ENCODE results near the gene SPPL3. TPM values are rescaled to one million over a fixed set of nuclear protein-coding genes. Genes with fewer than 3 reads are reported as not detected.

SPPL3 gene
- total RNA-seq, 1 donor from 2014 or later: 25.8 TPM

DNA sequence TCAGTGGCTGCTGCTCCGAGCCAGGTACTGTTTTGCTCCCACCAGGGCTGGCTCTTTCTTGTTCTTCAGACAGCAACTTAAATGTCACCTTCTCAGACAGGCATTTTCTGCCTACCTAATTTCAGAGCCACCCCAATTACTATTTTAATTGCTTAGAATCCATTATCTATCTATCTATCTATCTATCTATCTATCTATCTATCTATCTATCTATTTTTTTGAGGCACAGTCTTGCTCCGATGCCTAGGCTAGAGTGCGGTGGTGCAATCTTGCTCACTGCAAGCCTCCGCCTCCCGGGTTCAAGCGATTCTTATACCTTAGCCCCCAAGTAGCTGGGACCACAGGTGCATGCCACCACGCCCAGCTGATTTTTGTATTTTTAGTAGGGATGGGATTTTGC lies 58.5 kb downstream of the SPPL3 start:
- Histone ChIP-seq H3K9ac (no peak overlapping the region), H3K9me3 (ENCODE audit: low read depth) (no peaks in the 10 kb centered on the region), H3K4me1 (peaks cover 9% of the 10 kb centered on the region), H3K4me2 (no peak overlapping the region), H3K27ac (no peak overlapping the region), H3K27me3 (no peaks in the 10 kb centered on the region), H3F3A (ENCODE audit: low read depth) (peaks cover 4% of the 10 kb centered on the region), H2AFZ (replicated peaks) (no peak overlapping the region), H3K36me3 (no peaks in the 10 kb centered on the region), H4K20me1 (ENCODE audit: low read depth) (peaks cover 73% of the 10 kb centered on the region), H3K4me3 (no peak overlapping the region), H3K79me2 (ENCODE audit: low read depth) (peaks cover 69% of the 10 kb centered on the region)
- no peaks in the 10 kb centered on the region for H3K36me3 Mint-ChIP-seq
- DNase-seq (ENCODE audit: low spot score): no peak
- H3K4me3 Mint-ChIP-seq: no peak overlapping the region
- TF ChIP-seq EZH2phosphoT487 (IDR thresholded peaks at IDR 0.05) (no peak), EZH2 (IDR thresholded peaks at IDR 0.05) (no peak)
- TF ChIP-seq, protein P1, sequence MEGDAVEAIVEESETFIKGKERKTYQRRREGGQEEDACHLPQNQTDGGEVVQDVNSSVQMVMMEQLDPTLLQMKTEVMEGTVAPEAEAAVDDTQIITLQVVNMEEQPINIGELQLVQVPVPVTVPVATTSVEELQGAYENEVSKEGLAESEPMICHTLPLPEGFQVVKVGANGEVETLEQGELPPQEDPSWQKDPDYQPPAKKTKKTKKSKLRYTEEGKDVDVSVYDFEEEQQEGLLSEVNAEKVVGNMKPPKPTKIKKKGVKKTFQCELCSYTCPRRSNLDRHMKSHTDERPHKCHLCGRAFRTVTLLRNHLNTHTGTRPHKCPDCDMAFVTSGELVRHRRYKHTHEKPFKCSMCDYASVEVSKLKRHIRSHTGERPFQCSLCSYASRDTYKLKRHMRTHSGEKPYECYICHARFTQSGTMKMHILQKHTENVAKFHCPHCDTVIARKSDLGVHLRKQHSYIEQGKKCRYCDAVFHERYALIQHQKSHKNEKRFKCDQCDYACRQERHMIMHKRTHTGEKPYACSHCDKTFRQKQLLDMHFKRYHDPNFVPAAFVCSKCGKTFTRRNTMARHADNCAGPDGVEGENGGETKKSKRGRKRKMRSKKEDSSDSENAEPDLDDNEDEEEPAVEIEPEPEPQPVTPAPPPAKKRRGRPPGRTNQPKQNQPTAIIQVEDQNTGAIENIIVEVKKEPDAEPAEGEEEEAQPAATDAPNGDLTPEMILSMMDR (IDR thresholded peaks at IDR 0.05): no peak
- no peak overlapping the region for H3K27ac Mint-ChIP-seq
- peaks cover 10% of the 10 kb centered on the region for H3K4me1 Mint-ChIP-seq
- no peaks in the 10 kb centered on the region for H3K27me3 Mint-ChIP-seq (ENCODE audit: insufficient read depth, low read depth)
- no peaks in the 10 kb centered on the region for H3K9me3 Mint-ChIP-seq

DNA sequence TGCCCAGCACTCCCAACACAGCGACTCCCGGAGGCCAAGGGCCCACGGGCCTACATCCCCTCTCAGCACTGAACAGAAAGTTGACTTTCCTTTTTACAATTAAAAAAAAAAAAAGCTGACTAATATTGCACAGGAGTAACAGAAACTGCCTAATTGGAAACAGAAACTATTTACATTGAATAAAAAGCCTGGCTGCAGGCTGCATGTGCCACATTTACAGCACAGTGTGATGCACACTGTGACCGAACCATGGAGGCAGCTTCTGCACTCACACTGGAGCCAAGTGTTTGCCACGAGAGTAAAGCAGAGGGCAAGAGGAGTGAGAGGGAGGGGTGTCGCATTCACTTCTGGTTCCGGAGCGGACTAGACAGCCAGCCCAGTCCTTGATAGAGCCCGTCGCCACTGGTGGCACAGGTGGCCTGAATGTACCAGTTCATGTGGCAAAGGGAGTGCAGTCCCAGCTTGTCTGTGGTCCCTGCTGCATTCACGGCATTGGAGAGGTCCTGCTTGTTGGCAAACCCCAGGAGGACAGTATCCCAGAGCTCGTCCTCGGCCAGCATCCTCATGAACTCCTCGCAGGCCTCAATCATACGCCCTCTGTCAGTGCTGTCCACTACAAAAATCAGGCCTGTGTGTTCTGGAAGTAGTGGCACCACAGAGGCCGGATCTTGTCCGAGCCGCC lies 59.2 kb downstream of the SPPL3 start:
- Histone ChIP-seq H2AFZ (replicated peaks) (no peak overlapping the region), H3K9me3 (ENCODE audit: low read depth) (no peaks in the 10 kb centered on the region), H3K4me3 (no peak overlapping the region), H3K27me3 (no peaks in the 10 kb centered on the region), H3K79me2 (ENCODE audit: low read depth) (peaks cover 69% of the 10 kb centered on the region), H3K36me3 (no peaks in the 10 kb centered on the region), H3K4me1 (peaks cover 9% of the 10 kb centered on the region), H3K4me2 (no peak overlapping the region), H3K27ac (no peak overlapping the region), H3F3A (ENCODE audit: low read depth) (peaks cover 4% of the 10 kb centered on the region), H4K20me1 (ENCODE audit: low read depth) (peaks cover 69% of the 10 kb centered on the region), H3K9ac (no peak overlapping the region)
- H3K27me3 Mint-ChIP-seq (ENCODE audit: insufficient read depth, low read depth): no peaks in the 10 kb centered on the region
- H3K4me1 Mint-ChIP-seq: peaks cover 10% of the 10 kb centered on the region
- no peaks in the 10 kb centered on the region for H3K9me3 Mint-ChIP-seq
- DNase-seq (ENCODE audit: low spot score): no peak
- H3K27ac Mint-ChIP-seq: no peak overlapping the region
- TF ChIP-seq EZH2 (IDR thresholded peaks at IDR 0.05): no peak
- TF ChIP-seq, protein P1 (IDR thresholded peaks at IDR 0.05): no peak
- TF ChIP-seq EZH2phosphoT487 (IDR thresholded peaks at IDR 0.05): no peak
- peaks cover 3% of the 10 kb centered on the region for H3K36me3 Mint-ChIP-seq
- H3K4me3 Mint-ChIP-seq: no peak overlapping the region

DNA sequence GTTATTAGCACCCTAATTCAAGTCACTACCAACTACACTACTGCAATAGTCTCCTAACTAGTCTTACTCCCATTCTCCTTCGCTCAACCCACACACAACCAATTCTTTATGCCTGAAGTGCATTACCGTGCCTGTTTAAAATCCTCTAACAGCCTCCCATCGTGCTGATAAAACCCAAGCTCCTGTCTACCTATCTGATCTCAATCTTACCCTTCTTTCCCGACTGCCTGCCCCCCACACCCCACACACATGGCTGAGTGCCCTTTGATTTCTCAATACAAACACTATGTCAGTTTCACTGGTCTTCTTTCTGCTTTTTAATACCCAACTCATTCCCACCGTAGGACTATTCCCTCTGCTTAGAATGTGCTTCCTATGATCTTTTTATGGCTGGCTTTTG lies 59.9 kb downstream of the SPPL3 start:
- Histone ChIP-seq H3K36me3 (no peaks in the 10 kb centered on the region), H3K9me3 (ENCODE audit: low read depth) (no peaks in the 10 kb centered on the region), H3K9ac (no peak overlapping the region), H3K27me3 (no peaks in the 10 kb centered on the region), H2AFZ (replicated peaks) (no peak overlapping the region), H3K27ac (no peak overlapping the region), H4K20me1 (ENCODE audit: low read depth) (peaks cover 63% of the 10 kb centered on the region), H3K4me2 (no peak overlapping the region), H3K4me3 (no peak overlapping the region), H3F3A (ENCODE audit: low read depth) (peaks cover 4% of the 10 kb centered on the region), H3K4me1 (peaks cover 9% of the 10 kb centered on the region), H3K79me2 (ENCODE audit: low read depth) (peaks cover 69% of the 10 kb centered on the region)
- Mint-ChIP-seq H3K9me3 (no peaks in the 10 kb centered on the region), H3K4me1 (peaks cover 10% of the 10 kb centered on the region), H3K27ac (no peak overlapping the region), H3K27me3 (ENCODE audit: insufficient read depth, low read depth) (no peaks in the 10 kb centered on the region), H3K36me3 (peaks cover 3% of the 10 kb centered on the region), H3K4me3 (no peak overlapping the region)
- TF ChIP-seq EZH2phosphoT487 (IDR thresholded peaks at IDR 0.05): no peak
- no peak for TF ChIP-seq EZH2 (IDR thresholded peaks at IDR 0.05)
- TF ChIP-seq, protein P1 (IDR thresholded peaks at IDR 0.05): no peak
- no peak for DNase-seq (ENCODE audit: low spot score)
